ENCODE measurements around the gene PTPRC.

The PTPRC gene

DNA sequence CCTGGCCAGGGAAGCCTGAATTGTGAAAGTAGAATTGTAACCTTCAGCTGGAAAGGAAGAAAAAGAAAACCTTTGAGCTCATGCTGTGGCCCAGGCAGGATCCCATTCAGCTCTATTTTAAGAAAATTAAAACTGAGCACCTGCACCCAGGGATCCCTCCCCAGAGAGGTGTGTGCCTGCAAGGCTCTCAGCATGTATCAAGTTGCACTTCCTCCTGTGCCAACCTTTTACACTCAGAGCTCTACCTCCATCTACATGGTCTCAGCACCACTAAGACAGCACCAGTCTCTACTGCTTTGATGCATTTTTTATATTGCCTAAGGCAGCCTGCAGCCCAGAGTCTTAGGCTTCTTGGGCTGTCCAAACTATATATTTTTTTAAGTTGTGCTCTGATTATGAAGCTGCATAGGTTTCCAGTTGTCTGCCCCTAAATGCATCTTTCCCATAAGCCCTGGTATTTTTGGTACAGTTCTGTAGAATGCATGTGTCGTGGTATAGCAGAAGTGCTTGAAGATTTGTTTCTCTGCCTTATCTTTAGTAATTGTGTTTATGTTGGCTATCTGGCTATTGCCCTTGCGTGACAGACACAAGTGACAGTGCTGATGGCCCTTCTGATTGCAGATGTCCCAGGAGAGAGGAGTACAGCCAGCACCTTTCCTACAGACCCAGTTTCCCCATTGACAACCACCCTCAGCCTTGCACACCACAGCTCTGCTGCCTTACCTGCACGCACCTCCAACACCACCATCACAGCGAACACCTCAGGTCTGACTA is 63.1 kb downstream of the PTPRC start:
- DNase-seq, result no peak

DNA sequence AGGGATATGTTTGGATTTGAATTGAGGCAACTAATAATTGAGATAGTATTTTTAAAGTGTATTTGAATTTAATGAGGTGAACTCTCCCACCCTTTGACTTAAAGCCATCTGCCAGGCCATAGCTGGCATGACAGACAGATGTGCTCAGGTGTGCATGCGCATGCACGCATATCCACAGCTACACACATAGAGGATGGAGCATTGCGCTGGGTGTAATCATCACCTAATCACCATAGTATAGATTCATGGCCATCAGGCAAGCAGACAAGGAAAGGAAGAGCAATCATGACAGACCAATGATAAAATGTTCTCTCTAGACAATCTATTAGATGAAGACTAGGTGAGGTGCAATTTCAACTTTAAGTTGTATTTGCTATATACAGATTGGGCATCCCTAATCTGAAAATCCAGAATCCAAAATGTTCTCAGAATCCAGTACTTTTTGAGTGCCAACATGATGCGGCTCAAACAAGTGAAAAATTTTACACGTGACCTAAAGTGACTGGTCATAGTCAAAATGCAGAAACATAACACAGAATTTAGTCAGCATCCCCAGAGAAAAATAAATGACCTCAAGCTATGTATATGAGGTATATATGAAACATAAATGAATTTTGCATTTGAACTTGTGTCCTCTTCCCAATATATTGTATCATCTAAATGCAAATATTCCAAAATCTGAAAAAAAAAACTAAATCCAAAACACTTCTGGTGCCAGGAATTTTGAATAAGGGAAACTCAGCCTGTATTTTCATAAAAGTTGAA is 70.1 kb downstream of the PTPRC start:
- no peak for DNase-seq

DNA sequence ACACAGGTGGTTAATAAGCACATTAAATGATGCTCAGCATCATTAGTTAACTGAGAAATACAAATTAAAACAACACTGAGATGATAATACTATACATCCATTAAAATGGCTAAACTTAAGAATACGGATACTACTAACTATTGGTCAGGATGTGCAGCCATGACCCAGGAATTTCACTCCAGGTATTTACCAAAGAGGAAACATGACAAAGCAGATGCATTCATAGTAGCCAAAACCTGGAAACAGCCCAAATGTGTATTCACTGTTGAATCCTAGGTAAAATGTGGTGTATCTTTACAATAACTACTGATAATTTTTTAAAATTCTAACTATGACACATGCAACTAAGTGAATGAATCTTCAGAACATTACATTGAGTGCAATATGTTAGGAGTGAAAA is 73.0 kb downstream of the PTPRC start:
- no peak for DNase-seq

DNA sequence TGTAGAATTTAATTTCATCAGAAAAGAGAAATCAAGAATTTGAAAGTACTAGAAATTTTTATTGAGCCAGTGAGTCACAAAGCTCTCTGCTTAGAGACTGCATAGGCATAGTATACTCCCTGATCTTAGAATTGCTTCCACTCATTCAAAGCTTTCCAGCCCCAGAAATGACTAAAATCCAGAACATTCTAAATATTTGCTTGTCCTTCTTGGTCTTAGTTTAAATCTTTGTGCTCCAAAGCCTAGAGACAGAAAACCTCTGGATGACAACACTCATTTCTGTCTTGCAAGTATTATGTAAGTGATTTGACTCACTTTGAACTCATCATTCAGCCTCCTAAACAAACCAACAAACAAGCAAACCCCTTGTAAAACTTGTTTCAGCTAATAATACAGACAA is 74.2 kb downstream of the PTPRC start:
- no peak for DNase-seq

DNA sequence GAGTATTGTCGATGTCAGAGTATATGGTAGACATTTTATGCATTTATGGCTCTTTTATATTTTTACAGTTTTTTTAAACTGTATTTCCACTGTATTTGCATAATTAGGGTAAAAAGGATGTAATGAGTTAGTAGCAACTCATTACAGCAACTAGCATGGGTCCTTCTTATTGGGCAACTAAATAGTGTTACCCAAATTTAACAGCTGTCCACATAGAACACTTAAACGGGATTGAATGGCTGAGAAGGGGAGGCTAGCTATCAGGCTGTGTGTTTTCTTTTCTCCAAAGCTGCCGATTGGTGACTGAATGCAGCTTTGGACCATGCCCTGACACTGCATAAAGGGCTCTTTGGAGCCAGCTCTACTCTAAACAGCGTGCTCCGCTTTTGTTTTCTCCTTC is 75.4 kb downstream of the PTPRC start:
- DNase-seq, result no peak

DNA sequence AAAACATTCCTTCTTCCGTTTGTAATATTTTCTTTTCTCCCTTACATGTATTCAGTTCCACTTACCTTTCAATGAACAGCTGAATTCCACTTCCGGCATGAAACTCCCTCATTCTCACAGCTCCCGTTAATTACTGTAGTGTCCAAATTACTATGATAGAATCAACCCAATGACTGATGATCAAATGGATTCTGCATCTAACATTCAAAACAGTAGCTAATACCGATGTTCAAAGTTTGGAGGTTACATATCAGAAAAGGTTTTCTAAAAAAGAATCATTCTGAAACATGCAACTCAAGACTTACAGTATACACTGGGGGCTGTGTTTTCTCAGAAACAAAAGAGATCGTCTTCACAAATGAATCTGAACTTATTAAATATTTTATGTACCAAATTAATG is 77.2 kb downstream of the PTPRC start:
- DNase-seq, result no peak

DNA sequence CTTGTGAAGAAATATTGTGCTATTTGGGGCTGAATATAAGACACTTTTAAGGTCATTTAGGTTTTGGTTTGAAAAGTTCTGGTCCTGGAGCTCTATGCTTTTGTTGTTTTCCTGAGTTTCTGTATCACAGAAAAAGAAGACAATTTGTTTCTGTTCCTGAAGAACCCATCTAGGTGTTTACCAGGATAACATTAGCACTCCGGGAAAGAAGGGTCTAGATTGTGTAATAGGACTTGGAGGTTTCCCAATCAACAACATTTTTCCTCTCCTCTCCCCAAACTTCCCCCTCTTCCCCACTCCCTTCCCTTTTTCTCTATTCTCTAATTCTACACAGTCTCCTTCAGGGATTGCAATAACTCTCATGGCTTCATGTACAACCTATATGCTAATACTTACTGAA is 78.7 kb downstream of the PTPRC start:
- DNase-seq, result no peak

DNA sequence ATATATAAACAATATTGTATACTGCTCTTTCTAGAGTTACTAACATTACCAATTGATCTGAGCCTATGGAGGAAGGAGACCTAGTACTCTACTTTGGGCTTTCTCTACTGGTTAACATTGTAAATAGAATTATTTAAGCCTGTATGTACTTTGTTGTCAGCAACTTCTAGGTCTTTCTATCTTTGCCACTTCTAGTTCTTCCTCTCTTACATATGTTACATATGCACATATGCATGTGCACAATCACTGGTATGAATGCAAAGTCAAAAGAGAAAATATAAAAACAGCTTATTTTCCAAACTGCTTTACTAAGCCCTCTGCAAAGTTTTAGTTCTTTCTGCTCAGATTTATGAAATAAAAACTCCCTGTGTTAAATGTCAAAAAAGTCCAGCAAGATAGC is 84.3 kb downstream of the PTPRC start:
- no peak for DNase-seq

DNA sequence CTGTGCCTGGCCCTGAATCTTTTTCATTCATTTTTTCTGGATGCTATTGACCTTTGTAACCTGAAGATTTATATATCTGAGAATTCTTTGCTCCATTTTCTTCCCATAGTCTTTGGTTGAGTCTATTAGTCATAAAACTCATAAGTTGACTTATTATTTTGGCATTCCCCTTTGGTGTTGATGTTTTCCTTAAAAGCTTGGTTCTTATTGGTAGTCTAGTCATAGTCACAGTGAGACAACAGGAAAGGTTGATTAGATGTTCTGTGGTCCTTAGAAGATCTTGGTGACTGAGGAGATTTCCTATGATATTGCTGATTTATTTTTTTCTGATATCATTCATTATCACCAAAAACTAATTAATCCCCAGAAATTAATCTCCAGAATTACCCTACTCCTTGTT is 86.2 kb downstream of the PTPRC start:
- DNase-seq, result no peak

DNA sequence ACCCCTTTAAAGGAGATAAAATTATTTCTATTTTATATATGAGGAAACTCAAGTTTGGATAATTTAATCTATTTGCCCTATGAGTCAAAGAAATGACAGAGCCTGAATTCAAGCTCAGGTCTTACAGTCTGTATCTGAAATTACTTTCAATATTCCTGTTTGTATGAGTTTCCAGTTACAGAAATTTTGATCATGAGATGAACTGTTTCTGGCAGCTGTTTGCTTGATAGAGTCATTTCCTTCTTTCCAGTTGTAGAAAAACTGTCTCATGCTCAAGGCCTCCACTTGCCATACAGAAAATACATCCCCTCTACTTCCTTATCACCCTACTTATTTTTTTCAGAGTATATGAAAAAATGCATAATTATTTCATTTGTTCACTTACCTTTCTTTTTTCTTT is 87.6 kb downstream of the PTPRC start:
- DNase-seq, result no peak

DNA sequence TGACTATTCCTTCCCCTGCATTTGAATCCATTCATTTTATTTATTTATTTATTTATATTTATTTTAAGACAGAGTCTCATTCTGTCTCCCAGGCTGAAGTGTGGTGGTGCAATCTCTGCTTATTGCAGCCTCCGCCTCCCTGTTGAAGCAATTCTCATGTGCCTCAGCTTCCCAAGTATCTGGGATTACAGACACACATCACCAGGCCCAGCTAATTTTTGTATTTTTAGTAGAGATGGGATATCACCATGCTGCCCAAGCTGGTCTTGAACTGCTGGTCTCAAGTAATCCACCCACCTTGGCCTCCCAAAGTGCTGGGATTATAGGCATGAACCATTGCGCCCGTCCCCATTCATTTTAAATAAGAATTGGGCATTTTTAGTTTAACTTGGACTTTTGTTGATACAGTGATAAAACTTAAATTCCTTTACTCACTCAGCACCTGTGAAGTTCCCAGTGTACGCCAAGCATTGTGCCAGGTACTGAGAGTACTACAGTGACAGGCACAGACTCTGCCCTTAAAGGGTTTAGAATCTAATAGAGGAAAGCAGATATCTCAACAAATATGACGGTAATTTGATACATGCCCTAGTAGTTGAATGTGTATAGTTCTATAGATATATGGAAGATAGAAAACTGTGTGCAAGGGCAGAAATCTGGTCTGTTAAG is 90.5 kb downstream of the PTPRC start:
- no peak for DNase-seq

DNA sequence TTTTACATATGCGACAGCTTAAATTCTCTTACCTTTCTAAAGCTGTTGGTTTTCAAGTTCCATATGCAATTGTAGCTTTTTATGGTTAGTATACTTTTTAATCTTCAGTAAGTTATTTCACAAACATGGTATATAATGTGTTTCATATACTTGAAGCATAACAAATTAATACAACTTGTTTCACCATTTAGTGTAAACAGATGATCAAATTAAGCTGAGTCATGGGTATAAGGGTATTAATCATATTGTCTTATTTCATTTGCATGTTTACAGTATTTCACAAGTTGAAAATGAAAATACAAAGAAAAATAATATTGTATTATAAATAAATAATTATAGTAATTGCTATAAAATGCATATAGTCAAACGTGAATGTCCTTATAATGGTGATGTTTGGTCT is 92.1 kb downstream of the PTPRC start:
- DNase-seq, result no peak

DNA sequence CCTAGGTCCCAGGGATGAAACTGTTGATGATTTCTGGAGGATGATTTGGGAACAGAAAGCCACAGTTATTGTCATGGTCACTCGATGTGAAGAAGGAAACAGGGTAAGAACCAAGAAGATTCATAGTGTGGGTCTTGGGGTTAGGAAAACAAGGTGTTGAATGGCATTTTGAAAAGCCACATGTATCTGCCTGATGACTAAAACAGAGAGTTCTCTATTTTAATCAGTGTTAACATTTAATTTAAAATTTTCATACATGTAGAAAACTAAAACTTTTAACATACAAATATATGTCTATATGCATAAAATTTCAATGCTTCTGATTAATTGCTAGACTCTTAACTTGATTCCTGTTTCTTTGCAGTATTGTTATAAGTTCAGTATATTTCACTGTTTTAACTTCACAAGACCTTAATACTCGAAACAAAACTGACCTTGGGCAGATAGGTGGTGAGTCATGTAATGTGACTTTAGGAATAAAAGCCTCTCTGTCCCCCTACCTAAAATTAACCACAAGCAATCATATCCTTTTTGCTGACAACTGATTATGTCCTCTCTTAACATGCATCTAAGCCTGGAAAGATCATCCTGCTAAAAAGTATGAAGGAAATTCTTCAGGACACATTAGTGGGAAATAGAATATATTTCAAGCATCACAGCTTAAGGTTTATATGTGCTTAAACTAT is 95.6 kb downstream of the PTPRC start:
- DNase-seq, result no peak

DNA sequence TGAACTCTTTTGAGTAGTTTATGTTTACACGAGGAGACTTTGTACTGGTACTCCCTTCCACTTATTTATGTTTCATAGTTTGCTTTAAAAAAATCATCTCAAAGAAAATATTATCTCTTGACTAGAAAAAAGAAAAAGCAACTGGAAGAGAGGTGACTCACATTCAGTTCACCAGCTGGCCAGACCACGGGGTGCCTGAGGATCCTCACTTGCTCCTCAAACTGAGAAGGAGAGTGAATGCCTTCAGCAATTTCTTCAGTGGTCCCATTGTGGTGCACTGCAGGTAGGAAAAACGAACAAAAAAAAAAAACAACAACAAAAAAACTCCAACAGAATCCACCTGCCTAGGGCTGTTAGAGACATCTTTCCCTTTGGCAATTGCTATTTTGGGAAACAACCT is 102.9 kb downstream of the PTPRC start:
- DNase-seq, result no peak

DNA sequence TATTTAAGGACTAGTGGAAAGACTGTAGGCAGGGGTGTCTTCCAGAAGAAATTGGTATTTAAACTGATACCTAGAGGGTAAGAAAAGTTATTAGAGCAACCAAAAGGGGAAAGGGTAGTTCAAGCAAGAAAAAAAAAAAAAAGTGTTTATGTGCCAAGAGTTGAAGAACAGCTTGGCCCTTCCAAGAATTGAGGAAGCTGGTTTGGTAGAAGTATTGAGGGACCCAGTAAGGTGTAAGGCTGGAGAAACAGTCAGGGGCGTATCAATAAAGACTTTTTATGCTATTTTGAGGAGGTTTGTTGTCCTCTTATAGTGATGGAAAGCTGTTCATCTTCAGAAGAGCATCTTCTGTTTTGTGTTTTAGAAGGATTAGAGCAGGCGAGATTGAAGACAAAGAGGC is 108.3 kb downstream of the PTPRC start:
- no peak for DNase-seq

DNA sequence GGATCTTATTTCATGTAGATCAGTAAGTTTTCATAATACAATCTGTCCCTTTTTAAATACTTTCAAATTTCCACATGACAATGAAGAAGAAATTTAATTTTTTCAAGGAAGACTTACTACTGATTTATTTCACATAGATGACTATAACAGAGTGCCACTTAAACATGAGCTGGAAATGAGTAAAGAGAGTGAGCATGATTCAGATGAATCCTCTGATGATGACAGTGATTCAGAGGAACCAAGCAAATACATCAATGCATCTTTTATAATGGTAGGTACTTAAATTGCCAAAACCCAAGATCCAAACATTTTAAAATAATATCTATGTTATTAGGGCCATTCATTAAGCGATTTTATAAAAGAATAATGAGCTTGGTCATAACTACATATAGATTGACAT is 110.4 kb downstream of the PTPRC start:
- no peak for DNase-seq

DNA sequence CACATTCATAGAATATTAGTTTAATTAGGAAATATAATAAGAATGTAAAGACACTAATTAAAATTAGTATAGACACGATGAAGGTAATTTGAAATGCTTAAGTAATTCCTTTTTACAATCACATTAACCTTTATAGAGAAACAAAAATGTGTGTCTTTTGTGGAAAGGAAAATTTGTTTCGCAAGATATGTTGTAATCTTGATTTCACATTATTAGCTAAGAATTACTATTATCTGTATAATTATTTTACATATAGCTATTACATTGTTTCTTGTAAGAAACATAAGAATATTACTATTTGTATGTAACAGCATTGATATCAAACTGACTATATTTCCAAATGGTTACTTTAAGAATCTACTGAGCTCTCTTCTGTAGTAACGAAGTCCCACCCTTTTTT is 111.2 kb downstream of the PTPRC start:
- DNase-seq, result no peak

DNA sequence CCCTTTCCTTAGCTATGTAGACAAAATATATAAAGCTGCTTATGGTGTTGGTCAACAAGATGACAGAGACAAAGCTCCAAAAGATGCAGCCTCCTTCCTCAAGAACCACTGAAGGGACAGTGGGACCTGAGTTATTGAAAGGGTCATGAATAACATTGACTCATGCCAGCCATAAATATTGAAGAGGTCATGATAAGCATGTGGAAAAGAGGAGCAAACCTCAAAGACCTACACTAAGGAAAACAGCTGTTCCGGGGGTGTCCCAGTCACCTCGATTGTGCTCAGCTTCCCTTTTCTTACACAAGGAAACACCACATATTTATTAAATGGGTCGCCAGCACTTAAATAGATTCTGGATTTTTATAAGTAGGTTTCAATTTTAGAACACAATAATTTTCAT is 112.9 kb downstream of the PTPRC start:
- DNase-seq, result no peak

DNA sequence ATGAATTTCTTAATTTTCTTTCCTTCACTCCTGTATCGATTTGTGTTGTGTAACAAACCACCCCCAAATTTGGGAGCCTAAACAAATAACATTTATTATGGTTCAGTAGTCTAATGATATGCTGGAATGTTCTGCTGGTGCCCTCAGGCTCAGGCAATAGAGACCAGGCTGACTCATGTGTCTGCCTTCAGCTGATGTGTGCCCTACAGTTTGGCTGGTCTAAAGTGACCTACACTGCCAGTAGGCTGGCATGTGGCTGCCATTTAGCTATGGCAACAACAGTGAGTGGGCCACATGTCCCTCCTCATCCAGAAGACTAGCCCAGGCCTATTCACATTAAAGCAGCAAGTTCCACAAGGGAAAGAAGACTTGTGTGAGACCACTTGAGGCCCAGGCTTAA is 115.8 kb downstream of the PTPRC start:
- DNase-seq, result no peak

DNA sequence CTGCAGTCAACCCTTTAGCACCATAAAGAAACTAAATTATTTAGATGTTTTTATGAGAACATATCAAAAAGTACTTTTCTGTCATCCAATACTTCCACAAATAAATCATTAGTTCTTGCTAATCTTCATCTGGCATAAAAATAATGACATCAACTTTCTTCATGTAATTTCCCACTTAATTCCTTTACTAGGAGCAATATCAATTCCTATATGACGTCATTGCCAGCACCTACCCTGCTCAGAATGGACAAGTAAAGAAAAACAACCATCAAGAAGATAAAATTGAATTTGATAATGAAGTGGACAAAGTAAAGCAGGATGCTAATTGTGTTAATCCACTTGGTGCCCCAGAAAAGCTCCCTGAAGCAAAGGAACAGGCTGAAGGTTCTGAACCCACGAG is 116.9 kb downstream of the PTPRC start:
- DNase-seq, result no peak

DNA sequence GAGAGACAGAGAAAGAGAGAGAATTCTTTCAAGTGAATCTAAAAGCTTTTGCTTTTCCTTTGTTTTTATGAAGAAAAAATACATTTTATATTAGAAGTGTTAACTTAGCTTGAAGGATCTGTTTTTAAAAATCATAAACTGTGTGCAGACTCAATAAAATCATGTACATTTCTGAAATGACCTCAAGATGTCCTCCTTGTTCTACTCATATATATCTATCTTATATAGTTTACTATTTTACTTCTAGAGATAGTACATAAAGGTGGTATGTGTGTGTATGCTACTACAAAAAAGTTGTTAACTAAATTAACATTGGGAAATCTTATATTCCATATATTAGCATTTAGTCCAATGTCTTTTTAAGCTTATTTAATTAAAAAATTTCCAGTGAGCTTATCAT is 117.6 kb downstream of the PTPRC start:
- DNase-seq, result no peak

DNA sequence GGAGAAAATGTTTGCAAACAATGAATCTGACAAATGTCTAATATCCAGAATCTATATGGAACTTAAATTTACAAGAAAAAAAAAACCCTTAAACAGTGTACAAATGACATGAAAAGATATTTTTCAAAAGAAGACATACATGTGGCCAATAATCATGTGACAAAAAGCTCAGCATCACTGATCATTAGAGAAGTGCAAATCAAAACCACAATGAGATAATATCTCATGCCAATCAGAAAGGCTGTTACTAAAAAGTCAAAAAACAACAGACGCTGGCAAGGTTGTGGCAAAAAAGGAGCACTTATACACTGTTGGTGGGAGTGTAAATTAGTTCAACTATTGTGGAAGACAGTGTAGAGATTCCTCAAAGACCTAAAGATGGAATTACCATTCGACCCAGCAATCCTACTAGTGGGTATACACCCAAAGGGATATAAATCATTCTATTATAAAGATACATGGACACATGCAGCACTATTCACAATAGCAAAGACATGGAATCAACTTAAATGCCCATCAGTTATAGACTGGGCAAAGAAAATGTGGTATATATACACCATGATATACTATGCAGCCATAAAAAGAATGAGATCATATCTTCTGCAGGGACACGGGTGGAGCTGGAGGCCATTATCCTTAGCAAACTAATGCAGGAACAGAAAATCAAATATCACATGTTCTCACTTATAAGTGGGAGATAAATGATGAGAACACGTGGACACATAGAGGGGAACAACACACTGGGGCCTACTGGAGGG is 123.2 kb downstream of the PTPRC start:
- no peak for DNase-seq

Measured in right kidney (tissue), 1 donor.